Measurements from ENCODE around the gene NKX2-1.

DNA sequence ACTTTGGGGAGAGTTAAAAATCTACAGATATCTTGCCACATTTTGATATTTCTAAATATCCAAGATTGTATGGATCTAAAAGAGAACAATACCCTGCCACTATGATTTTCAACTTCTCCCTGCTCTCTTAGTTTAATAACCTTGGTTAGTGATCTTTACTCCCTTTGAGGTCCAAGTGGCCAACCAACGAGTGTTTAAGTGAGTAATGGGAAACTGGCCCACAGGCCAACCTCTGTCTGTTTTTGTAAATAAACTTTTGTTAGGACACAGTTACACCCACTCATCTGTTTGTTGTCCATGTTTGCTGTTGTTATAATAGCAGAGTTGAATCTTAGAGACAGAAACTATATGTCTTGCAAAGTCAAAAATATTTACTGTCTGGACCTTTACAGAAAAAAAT is 30.9 kb upstream of the NKX2-1 start:
- TF ChIP-seq, protein P1, sequence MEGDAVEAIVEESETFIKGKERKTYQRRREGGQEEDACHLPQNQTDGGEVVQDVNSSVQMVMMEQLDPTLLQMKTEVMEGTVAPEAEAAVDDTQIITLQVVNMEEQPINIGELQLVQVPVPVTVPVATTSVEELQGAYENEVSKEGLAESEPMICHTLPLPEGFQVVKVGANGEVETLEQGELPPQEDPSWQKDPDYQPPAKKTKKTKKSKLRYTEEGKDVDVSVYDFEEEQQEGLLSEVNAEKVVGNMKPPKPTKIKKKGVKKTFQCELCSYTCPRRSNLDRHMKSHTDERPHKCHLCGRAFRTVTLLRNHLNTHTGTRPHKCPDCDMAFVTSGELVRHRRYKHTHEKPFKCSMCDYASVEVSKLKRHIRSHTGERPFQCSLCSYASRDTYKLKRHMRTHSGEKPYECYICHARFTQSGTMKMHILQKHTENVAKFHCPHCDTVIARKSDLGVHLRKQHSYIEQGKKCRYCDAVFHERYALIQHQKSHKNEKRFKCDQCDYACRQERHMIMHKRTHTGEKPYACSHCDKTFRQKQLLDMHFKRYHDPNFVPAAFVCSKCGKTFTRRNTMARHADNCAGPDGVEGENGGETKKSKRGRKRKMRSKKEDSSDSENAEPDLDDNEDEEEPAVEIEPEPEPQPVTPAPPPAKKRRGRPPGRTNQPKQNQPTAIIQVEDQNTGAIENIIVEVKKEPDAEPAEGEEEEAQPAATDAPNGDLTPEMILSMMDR (conservative IDR thresholded peaks at IDR 0.05; ENCODE audit: low read depth, low read length), result no peak
- TF ChIP-seq EZH2 (IDR thresholded peaks at IDR 0.05; ENCODE audit: low read length, unreplicated experiment), result no peak

All from PC-3 (cell line).